22Rv1 (cell line): Measurements from ENCODE around the gene SAMD8.

Source experiments
- CTCF ChIP-seq: fragments of 450-650 bp; IDR thresholded peaks from 2 replicates; pipeline ENCODE4 v1.5.1; 2017; ENCODE audit warnings: mild to moderate bottlenecking
- ZFX ChIP-seq: fragments of 450-650 bp; IDR thresholded peaks from 2 replicates; pipeline ENCODE4 v1.6.1; 2017; ENCODE audit warnings: antibody characterized with exemption, borderline replicate concordance

- TF ChIP-seq CTCF, result no peak
- no peak for TF ChIP-seq ZFX
Observed at GRCh38 chr10:75111907-75112679, 637 bp downstream of the SAMD8 start.
